KMS-11 (cell line): ENCODE data around the gene LNX2.
A peak's percentile ranks its signal among the peaks of the same experiment; 100 is the strongest.

Source experiments
- H2AFZ ChIP-seq: fragments of 200-600 bp; sonication (generic); 2 replicates; pipeline ENCODE4 v1.6.1; 2016; ENCODE audit warnings: antibody characterized with exemption, mixed run types, low read depth
- H3K27ac ChIP-seq: fragments of 200-600 bp; sonication (generic); 2 replicates; pipeline ENCODE4 v1.6.1; 2016; ENCODE audit warnings: mild to moderate bottlenecking, mixed run types
- H3K27me3 ChIP-seq: fragments of 200-600 bp; sonication (generic); 2 replicates; pipeline ENCODE4 v1.6.1; 2017; ENCODE audit warnings: mild to moderate bottlenecking, low read depth, mixed run types, moderate library complexity; ENCODE audit not compliant: insufficient read depth
- H3K36me3 ChIP-seq: fragments of 200-600 bp; sonication (generic); 2 replicates; pipeline ENCODE4 v1.6.1; 2017; ENCODE audit warnings: mild to moderate bottlenecking, mixed run types; ENCODE audit not compliant: insufficient read depth
- H3K4me1 ChIP-seq: fragments of 200-600 bp; sonication (generic); 2 replicates; pipeline ENCODE4 v1.6.1; 2016; ENCODE audit warnings: mild to moderate bottlenecking, low read depth, mixed run types; ENCODE audit not compliant: poor library complexity, severe bottlenecking
- H3K4me2 ChIP-seq: fragments of 200-600 bp; sonication (generic); 2 replicates; pipeline ENCODE4 v1.7.0; 2016; ENCODE audit warnings: mild to moderate bottlenecking, mixed run types
- H3K4me3 ChIP-seq: fragments of 200-600 bp; sonication (generic); IDR thresholded peaks from 2 replicates; pipeline ENCODE4 v1.6.1; 2017; ENCODE audit warnings: low read depth, low read length, mixed read lengths; ENCODE audit not compliant: insufficient read depth
- H3K79me2 ChIP-seq: fragments of 200-600 bp; sonication (generic); 2 replicates; pipeline ENCODE4 v1.6.1; 2016; ENCODE audit warnings: low read depth, mixed run types; ENCODE audit not compliant: insufficient read depth
- H3K9ac ChIP-seq: fragments of 200-600 bp; sonication (generic); 2 replicates; pipeline ENCODE4 v1.6.1; 2016; ENCODE audit warnings: mild to moderate bottlenecking, mixed run types
- H4K20me1 ChIP-seq: fragments of 200-600 bp; sonication (generic); 2 replicates; pipeline ENCODE4 v1.6.1; 2016; ENCODE audit warnings: mild to moderate bottlenecking, mixed run types; ENCODE audit not compliant: insufficient read depth
- TF ChIP-seq, protein P1 (sequence below): fragments of 200-600 bp; sonication (generic); conservative IDR thresholded peaks from 2 replicates; pipeline ENCODE4 v1.6.1; 2017; ENCODE audit warnings: low read depth, mild to moderate bottlenecking, antibody characterized with exemption, low read length, moderate library complexity, mixed read lengths

The LNX2 gene

DNA sequence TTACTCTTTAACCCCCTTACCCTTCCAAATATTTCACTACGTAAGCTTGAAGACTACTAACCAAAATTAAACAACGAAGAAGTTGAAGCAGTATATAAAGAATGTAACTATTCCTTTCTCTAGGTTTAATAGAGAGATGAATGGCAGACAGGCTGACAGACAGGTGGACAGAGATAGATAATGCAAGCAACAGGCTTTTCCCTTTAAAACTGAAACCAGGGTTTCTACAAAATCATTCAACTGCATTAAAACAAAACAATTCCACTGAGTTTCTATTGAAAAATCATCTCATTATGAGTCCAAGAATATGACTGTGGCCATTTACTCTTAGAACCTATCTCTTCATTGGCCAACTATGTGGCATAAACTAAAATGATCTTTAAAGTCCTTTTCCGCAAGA lies 15.2 kb downstream of the LNX2 start:
- no peaks in the 10 kb centered on the region for H3K27me3 ChIP-seq
- H3K4me1 ChIP-seq: peaks cover 89% of the 10 kb centered on the region
- peaks cover 82% of the 10 kb centered on the region; the same call in 1 of the 2 replicates for H3K79me2 ChIP-seq
- H2AFZ ChIP-seq: no peak overlapping the region
- no peaks in the 10 kb centered on the region for H3K36me3 ChIP-seq
- no peak overlapping the region for H3K4me3 ChIP-seq
- H3K27ac ChIP-seq: peak overlapping the region; percentile 90
- no peaks in the 10 kb centered on the region for H4K20me1 ChIP-seq
- H3K9ac ChIP-seq: peak overlapping the region; percentile 35; the same call in 1 of the 2 replicates
- H3K4me2 ChIP-seq: peak overlapping the region; percentile 99
- TF ChIP-seq, protein P1, sequence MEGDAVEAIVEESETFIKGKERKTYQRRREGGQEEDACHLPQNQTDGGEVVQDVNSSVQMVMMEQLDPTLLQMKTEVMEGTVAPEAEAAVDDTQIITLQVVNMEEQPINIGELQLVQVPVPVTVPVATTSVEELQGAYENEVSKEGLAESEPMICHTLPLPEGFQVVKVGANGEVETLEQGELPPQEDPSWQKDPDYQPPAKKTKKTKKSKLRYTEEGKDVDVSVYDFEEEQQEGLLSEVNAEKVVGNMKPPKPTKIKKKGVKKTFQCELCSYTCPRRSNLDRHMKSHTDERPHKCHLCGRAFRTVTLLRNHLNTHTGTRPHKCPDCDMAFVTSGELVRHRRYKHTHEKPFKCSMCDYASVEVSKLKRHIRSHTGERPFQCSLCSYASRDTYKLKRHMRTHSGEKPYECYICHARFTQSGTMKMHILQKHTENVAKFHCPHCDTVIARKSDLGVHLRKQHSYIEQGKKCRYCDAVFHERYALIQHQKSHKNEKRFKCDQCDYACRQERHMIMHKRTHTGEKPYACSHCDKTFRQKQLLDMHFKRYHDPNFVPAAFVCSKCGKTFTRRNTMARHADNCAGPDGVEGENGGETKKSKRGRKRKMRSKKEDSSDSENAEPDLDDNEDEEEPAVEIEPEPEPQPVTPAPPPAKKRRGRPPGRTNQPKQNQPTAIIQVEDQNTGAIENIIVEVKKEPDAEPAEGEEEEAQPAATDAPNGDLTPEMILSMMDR: no peak

- H3K9ac ChIP-seq: no peak overlapping the region
- no peaks in the 10 kb centered on the region for H3K36me3 ChIP-seq
- peaks cover 77% of the 10 kb centered on the region; the same call in 1 of the 2 replicates for H3K79me2 ChIP-seq
- peaks cover 95% of the 10 kb centered on the region for H3K4me1 ChIP-seq
- TF ChIP-seq, protein P1: no peak
- H3K4me3 ChIP-seq: no peak overlapping the region
- no peak overlapping the region for H2AFZ ChIP-seq
- H4K20me1 ChIP-seq: no peaks in the 10 kb centered on the region
- no peak overlapping the region for H3K27ac ChIP-seq
- H3K27me3 ChIP-seq: no peaks in the 10 kb centered on the region
- no peak overlapping the region for H3K4me2 ChIP-seq
These were observed 18.5 kb downstream of the LNX2 start for GRCh38 chr13:27601803-27602202.

DNA sequence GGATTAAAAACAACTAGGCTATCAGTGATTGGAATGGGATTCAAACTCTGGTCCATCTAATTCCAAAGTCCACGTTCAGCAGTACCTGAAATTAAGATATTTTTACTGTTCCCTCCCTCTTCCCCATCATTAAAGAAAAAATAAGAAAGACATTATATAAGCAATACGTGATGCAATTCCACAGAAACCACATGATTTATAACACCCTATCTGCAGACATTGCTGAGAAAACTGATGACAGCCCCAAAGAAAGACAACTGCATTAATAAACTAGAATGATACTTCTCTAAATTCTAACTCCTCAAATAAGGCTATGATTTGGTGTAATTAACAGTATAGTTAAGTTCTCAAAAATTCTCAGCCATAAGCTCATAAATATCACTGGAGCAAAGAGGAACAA lies 19.1 kb downstream of the LNX2 start:
- Histone ChIP-seq H3K9ac (no peak overlapping the region), H3K79me2 (peaks cover 77% of the 10 kb centered on the region; the same call in 1 of the 2 replicates), H3K4me1 (peaks cover 92% of the 10 kb centered on the region), H3K36me3 (no peaks in the 10 kb centered on the region), H4K20me1 (no peaks in the 10 kb centered on the region), H3K27me3 (no peaks in the 10 kb centered on the region), H3K4me2 (no peak overlapping the region), H2AFZ (no peak overlapping the region), H3K4me3 (no peak overlapping the region), H3K27ac (no peak overlapping the region)
- TF ChIP-seq, protein P1: no peak

GRCh38 chr13:27600711-27601110 lies 19.6 kb downstream of the LNX2 start:
- Histone ChIP-seq H3K36me3 (no peaks in the 10 kb centered on the region), H3K9ac (no peak overlapping the region), H3K27ac (no peak overlapping the region), H2AFZ (no peak overlapping the region), H3K79me2 (peaks cover 77% of the 10 kb centered on the region; the same call in 1 of the 2 replicates), H3K27me3 (no peaks in the 10 kb centered on the region), H4K20me1 (no peaks in the 10 kb centered on the region), H3K4me1 (peaks cover 89% of the 10 kb centered on the region), H3K4me2 (no peak overlapping the region), H3K4me3 (no peak overlapping the region)
- TF ChIP-seq, protein P1: no peak
